Measurements from ENCODE around the gene BRSK2. TPM values are rescaled to one million over a fixed set of nuclear protein-coding genes. Genes with fewer than 3 reads are reported as not detected.

BRSK2 gene
- total RNA-seq, 1 experiment from 2014 or later, result 23.6 TPM

GRCh38 chr11:1361882-1362281, 27.9 kb upstream of the BRSK2 start:
- DNase-seq, result no peak
- H3K36me3 ChIP-seq (replicated peaks; ENCODE audit: control insufficient read depth, insufficient read depth, low read length), result no peaks in the 10 kb centered on the region
- no peak overlapping the region for H3K4me3 ChIP-seq (ENCODE audit: insufficient read depth, low read depth, low read length)
- H3K27me3 ChIP-seq (ENCODE audit: control insufficient read depth, insufficient read depth, low read length), result no peaks in the 10 kb centered on the region

GRCh38 chr11:1367721-1368120, 22.0 kb upstream of the BRSK2 start:
- DNase-seq, result no peak
- no peaks in the 10 kb centered on the region for H3K36me3 ChIP-seq (replicated peaks; ENCODE audit: control insufficient read depth, insufficient read depth, low read length)

GRCh38 chr11:1368216-1368615, 21.5 kb upstream of the BRSK2 start:
- Histone ChIP-seq H3K4me3 (ENCODE audit: insufficient read depth, low read depth, low read length) (no peak overlapping the region), H3K36me3 (replicated peaks; ENCODE audit: control insufficient read depth, insufficient read depth, low read length) (no peaks in the 10 kb centered on the region)
- no peak for DNase-seq

More at GRCh38 chr11:1367721-1368120, 22.0 kb upstream of the BRSK2 start:
- no peaks in the 10 kb centered on the region for H3K27me3 ChIP-seq (ENCODE audit: control insufficient read depth, insufficient read depth, low read length)
- no peak overlapping the region for H3K4me3 ChIP-seq (ENCODE audit: insufficient read depth, low read depth, low read length)

GRCh38 chr11:1368966-1369365, 20.8 kb upstream of the BRSK2 start:
- DNase-seq, result no peak
- Histone ChIP-seq H3K27me3 (ENCODE audit: control insufficient read depth, insufficient read depth, low read length) (no peaks in the 10 kb centered on the region), H3K36me3 (replicated peaks; ENCODE audit: control insufficient read depth, insufficient read depth, low read length) (no peaks in the 10 kb centered on the region), H3K4me3 (ENCODE audit: insufficient read depth, low read depth, low read length) (no peak overlapping the region)

More at GRCh38 chr11:1368216-1368615, 21.5 kb upstream of the BRSK2 start:
- no peaks in the 10 kb centered on the region for H3K27me3 ChIP-seq (ENCODE audit: control insufficient read depth, insufficient read depth, low read length)

- H3K36me3 ChIP-seq (replicated peaks; ENCODE audit: control insufficient read depth, insufficient read depth, low read length), result no peaks in the 10 kb centered on the region
- no peak overlapping the region for H3K4me3 ChIP-seq (ENCODE audit: insufficient read depth, low read depth, low read length)
- no peaks in the 10 kb centered on the region for H3K27me3 ChIP-seq (ENCODE audit: control insufficient read depth, insufficient read depth, low read length)
- DNase-seq, result peak; percentile 64
Observed at GRCh38 chr11:1369371-1370005, 20.2 kb upstream of the BRSK2 start.

- DNase-seq, result no peak
- Histone ChIP-seq H3K27me3 (ENCODE audit: control insufficient read depth, insufficient read depth, low read length) (no peaks in the 10 kb centered on the region), H3K4me3 (ENCODE audit: insufficient read depth, low read depth, low read length) (no peak overlapping the region), H3K36me3 (replicated peaks; ENCODE audit: control insufficient read depth, insufficient read depth, low read length) (no peaks in the 10 kb centered on the region)
Observed at GRCh38 chr11:1370186-1371025, 19.3 kb upstream of the BRSK2 start.

- Histone ChIP-seq H3K27me3 (ENCODE audit: control insufficient read depth, insufficient read depth, low read length) (no peaks in the 10 kb centered on the region), H3K36me3 (replicated peaks; ENCODE audit: control insufficient read depth, insufficient read depth, low read length) (no peaks in the 10 kb centered on the region), H3K4me3 (ENCODE audit: insufficient read depth, low read depth, low read length) (no peak overlapping the region)
- DNase-seq, result no peak
Observed at GRCh38 chr11:1371026-1371325, 18.8 kb upstream of the BRSK2 start.

GRCh38 chr11:1371377-1371776, 18.4 kb upstream of the BRSK2 start:
- H3K27me3 ChIP-seq (ENCODE audit: control insufficient read depth, insufficient read depth, low read length), result no peaks in the 10 kb centered on the region
- DNase-seq, result no peak
- no peak overlapping the region for H3K4me3 ChIP-seq (ENCODE audit: insufficient read depth, low read depth, low read length)
- no peaks in the 10 kb centered on the region for H3K36me3 ChIP-seq (replicated peaks; ENCODE audit: control insufficient read depth, insufficient read depth, low read length)

- peak; percentile 59 for DNase-seq
- no peaks in the 10 kb centered on the region for H3K27me3 ChIP-seq (ENCODE audit: control insufficient read depth, insufficient read depth, low read length)
- H3K36me3 ChIP-seq (replicated peaks; ENCODE audit: control insufficient read depth, insufficient read depth, low read length), result no peaks in the 10 kb centered on the region
- H3K4me3 ChIP-seq (ENCODE audit: insufficient read depth, low read depth, low read length), result no peak overlapping the region
Observed at GRCh38 chr11:1371836-1372465, 17.8 kb upstream of the BRSK2 start.

- Histone ChIP-seq H3K27me3 (ENCODE audit: control insufficient read depth, insufficient read depth, low read length) (no peaks in the 10 kb centered on the region), H3K36me3 (replicated peaks; ENCODE audit: control insufficient read depth, insufficient read depth, low read length) (no peaks in the 10 kb centered on the region), H3K4me3 (ENCODE audit: insufficient read depth, low read depth, low read length) (no peak overlapping the region)
- peak; percentile 39 for DNase-seq
Observed at GRCh38 chr11:1372660-1373059, 17.1 kb upstream of the BRSK2 start.

GRCh38 chr11:1373536-1374214, 16.1 kb upstream of the BRSK2 start:
- Histone ChIP-seq H3K36me3 (replicated peaks; ENCODE audit: control insufficient read depth, insufficient read depth, low read length) (no peaks in the 10 kb centered on the region), H3K27me3 (ENCODE audit: control insufficient read depth, insufficient read depth, low read length) (no peaks in the 10 kb centered on the region), H3K4me3 (ENCODE audit: insufficient read depth, low read depth, low read length) (no peak overlapping the region)
- DNase-seq, result peak; percentile 48

GRCh38 chr11:1375161-1375954, 14.4 kb upstream of the BRSK2 start:
- Histone ChIP-seq H3K4me3 (ENCODE audit: insufficient read depth, low read depth, low read length) (no peak overlapping the region), H3K27me3 (ENCODE audit: control insufficient read depth, insufficient read depth, low read length) (no peaks in the 10 kb centered on the region), H3K36me3 (replicated peaks; ENCODE audit: control insufficient read depth, insufficient read depth, low read length) (no peaks in the 10 kb centered on the region)
- DNase-seq, result peak; percentile 60

GRCh38 chr11:1375955-1376258, 13.8 kb upstream of the BRSK2 start:
- no peak for DNase-seq
- Histone ChIP-seq H3K4me3 (ENCODE audit: insufficient read depth, low read depth, low read length) (no peak overlapping the region), H3K36me3 (replicated peaks; ENCODE audit: control insufficient read depth, insufficient read depth, low read length) (no peaks in the 10 kb centered on the region), H3K27me3 (ENCODE audit: control insufficient read depth, insufficient read depth, low read length) (no peaks in the 10 kb centered on the region)

- no peaks in the 10 kb centered on the region for H3K36me3 ChIP-seq (replicated peaks; ENCODE audit: control insufficient read depth, insufficient read depth, low read length)
- no peaks in the 10 kb centered on the region for H3K27me3 ChIP-seq (ENCODE audit: control insufficient read depth, insufficient read depth, low read length)
- DNase-seq, result peak; percentile 30
- H3K4me3 ChIP-seq (ENCODE audit: insufficient read depth, low read depth, low read length), result no peak overlapping the region
Observed at GRCh38 chr11:1377231-1377780, 12.4 kb upstream of the BRSK2 start.
